Measurements from ENCODE around the gene PARP9. TPM values are rescaled to one million over a fixed set of nuclear protein-coding genes. Genes with fewer than 3 reads are reported as not detected.
"Not testable (repeated sequence)": the region's sequence is repeated elsewhere in the genome, so short reads cannot be mapped to it uniquely, and the experiment has no call there.

PARP9 gene
- total RNA-seq, 3 donors from 2014 or later (not counting 1 experiment from before 2014, with no cell fraction given), result 23.8 to 41.1 (median 38.5) TPM

- H3K4me3 ChIP-seq (ENCODE audit: low read length), result no peak overlapping the region
- TF ChIP-seq CTCF (IDR thresholded peaks at IDR 0.05), result no peak
- peak overlapping the region in 1 of 2 donors; percentile 68 for H3K27ac Mint-ChIP-seq
- H3K27me3 ChIP-seq (ENCODE audit: control insufficient read depth, insufficient read depth, low read length), result no peaks in the 10 kb centered on the region
- peaks cover 58 to 60% of the 10 kb centered on the region in 2 donors for H3K4me1 Mint-ChIP-seq
- no peak overlapping the region for H3K27ac ChIP-seq (ENCODE audit: low read length)
- no peaks in the 10 kb centered on the region for H3K9me3 ChIP-seq (ENCODE audit: control insufficient read depth, insufficient read depth, low read length)
- WGBS (ENCODE audit: insufficient coverage), result 96% methylated on average over 13 of the region's 15 CpGs
- no peaks in the 10 kb centered on the region for H3K36me3 Mint-ChIP-seq
- peak overlapping the region; percentile 21 for H3K4me3 Mint-ChIP-seq
- no peaks in the 10 kb centered on the region for H3K36me3 ChIP-seq (ENCODE audit: control insufficient read depth, insufficient read depth, low read length)
- ATAC-seq (no peak), DNase-seq (no peak)
- intact Hi-C loops (cut with micrococcal nuclease), result loop anchor here (10.0 kb wide), 1 partner anchor 127 kb away; the partner anchor contains the start of genes FAM162A and MIX23
- no peaks in the 10 kb centered on the region for H3K9me3 Mint-ChIP-seq
- no peaks in the 10 kb centered on the region for H3K27me3 Mint-ChIP-seq (ENCODE audit: low read depth in 2 of 2)
- H3K4me1 ChIP-seq (ENCODE audit: control insufficient read depth, insufficient read depth, low read length), result peaks cover 14% of the 10 kb centered on the region
These were observed 51.8 kb downstream of the PARP9 start for GRCh38 chr3:122512284-122512683.

DNA sequence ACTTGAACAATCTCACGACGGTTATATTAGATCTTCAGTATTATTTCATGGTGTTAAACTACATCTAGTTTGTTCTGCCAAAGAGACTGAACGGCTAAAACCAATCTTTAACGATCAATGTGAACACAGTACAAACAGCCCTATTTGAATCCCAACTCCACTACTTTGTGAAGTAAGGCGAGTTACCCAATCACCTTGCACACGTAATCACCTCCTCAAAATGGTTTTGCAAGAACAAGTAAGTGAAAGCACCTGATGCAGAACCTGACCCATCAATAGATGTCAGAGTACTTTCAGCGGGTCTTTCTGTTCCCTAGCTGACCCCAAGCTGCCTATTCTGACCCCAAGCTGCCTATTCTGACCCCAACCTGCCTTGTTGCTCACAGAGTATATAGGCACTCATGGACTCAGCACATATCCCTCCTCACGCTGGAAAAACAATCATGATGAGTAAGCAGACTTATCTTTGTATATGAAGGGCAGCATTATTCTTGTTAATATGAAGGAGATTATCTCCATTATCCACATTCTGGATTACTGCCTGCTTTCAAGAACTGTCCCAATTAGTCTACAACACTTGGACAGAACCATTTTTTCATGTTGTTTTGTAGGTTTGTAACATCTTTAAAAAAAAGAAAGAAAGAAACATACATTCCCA lies 53.1 kb downstream of the PARP9 start:
- DNase-seq (no peak), ATAC-seq (no peak)
- Mint-ChIP-seq H3K36me3 (no peaks in the 10 kb centered on the region), H3K4me1 (peaks cover 66% of the 10 kb centered on the region in 2 donors), H3K27me3 (ENCODE audit: low read depth in 2 of 2) (no peaks in the 10 kb centered on the region), H3K27ac (peak overlapping the region; percentile 7 to 42), H3K9me3 (no peaks in the 10 kb centered on the region), H3K4me3 (no peak overlapping the region)
- Histone ChIP-seq H3K4me3 (ENCODE audit: low read length) (no peak overlapping the region), H3K36me3 (ENCODE audit: control insufficient read depth, insufficient read depth, low read length) (no peaks in the 10 kb centered on the region), H3K9me3 (ENCODE audit: control insufficient read depth, insufficient read depth, low read length) (no peaks in the 10 kb centered on the region), H3K4me1 (ENCODE audit: control insufficient read depth, insufficient read depth, low read length) (peaks cover 14% of the 10 kb centered on the region), H3K27me3 (ENCODE audit: control insufficient read depth, insufficient read depth, low read length) (no peaks in the 10 kb centered on the region), H3K27ac (ENCODE audit: low read length) (no peak overlapping the region)
- intact Hi-C loops (cut with micrococcal nuclease), result loop anchor here (10.0 kb wide), 1 partner anchor 126 kb away; the partner anchor contains the start of genes FAM162A and MIX23
- no peak for TF ChIP-seq CTCF (IDR thresholded peaks at IDR 0.05)
- 96% methylated on average over 7 of the region's 8 CpGs for WGBS (ENCODE audit: insufficient coverage)

DNA sequence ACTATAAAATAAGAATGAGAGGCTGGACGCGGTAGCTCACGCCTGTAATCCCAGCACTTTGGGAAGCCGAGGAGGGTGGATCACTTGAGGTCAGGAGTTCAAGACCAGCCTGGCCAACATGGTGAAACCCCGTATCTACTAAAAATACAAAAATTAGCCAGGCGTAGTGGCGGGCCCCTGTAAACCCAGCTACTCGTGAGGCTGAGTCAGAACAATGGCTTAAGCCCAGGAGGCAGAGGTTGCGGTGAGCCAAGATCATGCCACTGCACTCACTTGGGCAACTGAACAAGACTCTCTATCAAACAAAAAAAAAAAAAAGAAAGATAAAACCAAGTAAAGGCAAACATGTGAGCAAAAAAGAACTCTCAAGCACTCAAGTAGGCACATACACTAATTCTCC lies 55.2 kb downstream of the PARP9 start:
- H3K9me3 ChIP-seq (ENCODE audit: control insufficient read depth, insufficient read depth, low read length); H3K27me3 ChIP-seq (ENCODE audit: control insufficient read depth, insufficient read depth, low read length); ATAC-seq; H3K4me3 Mint-ChIP-seq; H3K9me3 Mint-ChIP-seq; H3K36me3 ChIP-seq (ENCODE audit: control insufficient read depth, insufficient read depth, low read length); H3K4me3 ChIP-seq (ENCODE audit: low read length); intact Hi-C loops (cut with micrococcal nuclease); DNase-seq; H3K27me3 Mint-ChIP-seq (ENCODE audit: low read depth in 2 of 2); H3K4me1 ChIP-seq (ENCODE audit: control insufficient read depth, insufficient read depth, low read length); H3K27ac ChIP-seq (ENCODE audit: low read length); H3K36me3 Mint-ChIP-seq: not testable (repeated sequence)
- 95% methylated on average over 9 of the region's 9 CpGs for WGBS (ENCODE audit: insufficient coverage)
- Mint-ChIP-seq H3K4me1 (peaks cover 67 to 71% of the 10 kb centered on the region in 2 donors), H3K27ac (peak overlapping the region; percentile 56 to 62)

GRCh38 chr3:122508135-122508914 lies 55.8 kb downstream of the PARP9 start:
- no peak overlapping the region for H3K27ac ChIP-seq (ENCODE audit: low read length)
- H3K27me3 ChIP-seq (ENCODE audit: control insufficient read depth, insufficient read depth, low read length), result no peaks in the 10 kb centered on the region
- H3K4me1 ChIP-seq (ENCODE audit: control insufficient read depth, insufficient read depth, low read length), result peaks cover 2% of the 10 kb centered on the region
- H3K36me3 ChIP-seq (ENCODE audit: control insufficient read depth, insufficient read depth, low read length), result no peaks in the 10 kb centered on the region
- TF ChIP-seq CTCF (IDR thresholded peaks at IDR 0.05), result no peak
- no peak overlapping the region for H3K4me3 Mint-ChIP-seq
- peak overlapping the region; percentile 56 to 62 for H3K27ac Mint-ChIP-seq
- WGBS (ENCODE audit: insufficient coverage), result 0% methylated on average over 1 of the region's 2 CpGs
- intact Hi-C loops (cut with micrococcal nuclease), result no loop called here
- no peak overlapping the region for H3K4me3 ChIP-seq (ENCODE audit: low read length)
- ATAC-seq (peak in 2 of 3 donors; percentile 35 to 53), DNase-seq (peak in 1 of 2 donors; percentile 17)
- H3K36me3 Mint-ChIP-seq, result no peaks in the 10 kb centered on the region
- H3K9me3 ChIP-seq (ENCODE audit: control insufficient read depth, insufficient read depth, low read length), result no peaks in the 10 kb centered on the region
- peaks cover 65 to 70% of the 10 kb centered on the region in 2 donors for H3K4me1 Mint-ChIP-seq
- H3K9me3 Mint-ChIP-seq, result no peaks in the 10 kb centered on the region
- H3K27me3 Mint-ChIP-seq (ENCODE audit: low read depth in 2 of 2), result no peaks in the 10 kb centered on the region
